GM12801 (cell line): ENCODE data around the gene USP3.

Experiments
- CTCF ChIP-seq: IDR thresholded peaks from one replicate; pipeline ENCODE4 v1.5.1; 2011; ENCODE audit warnings: control low read depth; ENCODE audit not compliant: insufficient read length; ENCODE audit errors: extremely low read depth

The USP3 gene

GRCh38 chr15:63630036-63630751, 125.8 kb downstream of the USP3 start:
- no peak for TF ChIP-seq CTCF

GRCh38 chr15:63633312-63633711, 128.9 kb downstream of the USP3 start:
- no peak for TF ChIP-seq CTCF

- TF ChIP-seq CTCF, result no peak
Observed at GRCh38 chr15:63634154-63634553, 129.8 kb downstream of the USP3 start.

GRCh38 chr15:63636518-63637061, 132.2 kb downstream of the USP3 start:
- no peak for TF ChIP-seq CTCF

- TF ChIP-seq CTCF, result no peak
Observed at GRCh38 chr15:63638839-63639238, 134.4 kb downstream of the USP3 start.

GRCh38 chr15:63640146-63640545, 135.8 kb downstream of the USP3 start:
- no peak for TF ChIP-seq CTCF
